HFF-Myc (cell line): ENCODE measurements around the gene SMNDC1.
A peak's percentile ranks its signal among the peaks of the same experiment; 100 is the strongest.

ENCODE experiments used
- DNase-seq: peaks from one replicate; pipeline ENCODE4 v3.0.0-alpha.2; 2011; ENCODE audit warnings: low read depth; ENCODE audit errors: extremely low read depth
- H3K4me3 ChIP-seq: replicated peaks from 2 replicates; pipeline ENCODE4 v1.5.1; 2011; ENCODE audit warnings: low read depth, mild to moderate bottlenecking, control low read depth, low read length
- TF ChIP-seq, protein P1 (sequence below): IDR thresholded peaks from 2 replicates; pipeline ENCODE4 v1.5.1; 2012; ENCODE audit warnings: mild to moderate bottlenecking, low read depth, low read length, control low read depth; ENCODE audit errors: missing control alignments

The SMNDC1 gene

DNA sequence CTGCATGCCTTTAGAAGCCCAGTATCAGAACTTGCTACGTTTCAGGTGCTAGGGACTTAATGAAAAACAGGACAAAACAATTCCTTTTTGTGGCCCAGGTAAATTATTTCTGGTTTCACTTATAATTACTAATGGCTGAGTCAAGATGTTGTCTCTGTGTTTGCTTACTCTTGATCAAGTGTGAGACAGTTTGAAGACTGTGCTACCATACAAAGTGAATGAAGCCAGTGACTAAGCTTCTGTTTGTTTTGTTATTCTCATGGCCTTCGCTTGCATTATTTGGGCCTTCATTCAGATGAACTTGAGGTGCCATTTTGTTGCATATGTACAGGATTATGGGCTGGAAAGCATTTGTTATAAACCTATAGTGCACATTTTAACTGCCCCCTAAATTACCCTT lies 17.9 kb downstream of the SMNDC1 start:
- no peak for DNase-seq
- TF ChIP-seq, protein P1, sequence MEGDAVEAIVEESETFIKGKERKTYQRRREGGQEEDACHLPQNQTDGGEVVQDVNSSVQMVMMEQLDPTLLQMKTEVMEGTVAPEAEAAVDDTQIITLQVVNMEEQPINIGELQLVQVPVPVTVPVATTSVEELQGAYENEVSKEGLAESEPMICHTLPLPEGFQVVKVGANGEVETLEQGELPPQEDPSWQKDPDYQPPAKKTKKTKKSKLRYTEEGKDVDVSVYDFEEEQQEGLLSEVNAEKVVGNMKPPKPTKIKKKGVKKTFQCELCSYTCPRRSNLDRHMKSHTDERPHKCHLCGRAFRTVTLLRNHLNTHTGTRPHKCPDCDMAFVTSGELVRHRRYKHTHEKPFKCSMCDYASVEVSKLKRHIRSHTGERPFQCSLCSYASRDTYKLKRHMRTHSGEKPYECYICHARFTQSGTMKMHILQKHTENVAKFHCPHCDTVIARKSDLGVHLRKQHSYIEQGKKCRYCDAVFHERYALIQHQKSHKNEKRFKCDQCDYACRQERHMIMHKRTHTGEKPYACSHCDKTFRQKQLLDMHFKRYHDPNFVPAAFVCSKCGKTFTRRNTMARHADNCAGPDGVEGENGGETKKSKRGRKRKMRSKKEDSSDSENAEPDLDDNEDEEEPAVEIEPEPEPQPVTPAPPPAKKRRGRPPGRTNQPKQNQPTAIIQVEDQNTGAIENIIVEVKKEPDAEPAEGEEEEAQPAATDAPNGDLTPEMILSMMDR: no peak
- no peak overlapping the region for H3K4me3 ChIP-seq

DNA sequence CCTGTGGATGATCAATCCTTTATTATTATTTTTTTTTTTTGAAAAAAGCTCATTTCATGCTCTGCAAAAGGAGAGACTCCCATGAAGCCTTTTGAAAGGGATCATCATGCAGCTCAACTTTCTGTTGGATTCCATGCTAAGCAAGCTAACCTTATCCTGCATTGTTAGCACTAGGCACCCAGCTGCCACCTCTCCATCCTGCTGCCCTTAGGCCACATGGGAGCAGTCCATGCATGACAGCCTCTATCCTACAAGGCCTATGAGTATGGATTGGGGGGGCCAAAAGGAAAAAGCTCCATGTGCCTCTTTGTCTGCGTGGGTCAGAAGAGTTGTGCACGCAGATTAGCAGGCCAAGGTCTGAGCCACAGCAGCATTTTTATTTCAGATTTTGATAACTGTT lies 19.2 kb downstream of the SMNDC1 start:
- no peak overlapping the region for H3K4me3 ChIP-seq
- TF ChIP-seq, protein P1: no peak
- DNase-seq: no peak

DNA sequence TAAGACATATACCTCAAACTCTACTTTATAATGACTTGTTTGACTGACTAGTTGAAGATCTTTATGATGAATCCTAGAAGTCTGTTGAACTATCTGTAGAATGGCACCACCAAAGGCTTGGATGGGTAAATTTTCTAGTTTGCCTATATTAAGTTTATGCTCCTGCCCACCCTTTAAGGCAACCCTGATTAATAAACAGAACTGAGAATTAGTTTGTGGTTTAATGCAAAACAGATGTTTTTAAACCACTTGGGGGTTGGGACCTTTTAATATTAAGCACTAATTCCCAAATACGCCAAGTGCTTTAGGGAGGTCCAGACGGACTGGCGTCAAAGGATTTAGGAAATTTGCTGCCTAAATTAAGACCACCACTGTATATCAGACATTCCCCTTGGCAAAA lies 20.5 kb downstream of the SMNDC1 start:
- no peak for DNase-seq
- TF ChIP-seq, protein P1: no peak
- no peak overlapping the region for H3K4me3 ChIP-seq

GRCh38 chr10:110279407-110279986 lies 25.2 kb downstream of the SMNDC1 start:
- TF ChIP-seq, protein P1: peak; percentile 66
- DNase-seq: peak; percentile 40
- H3K4me3 ChIP-seq: no peak overlapping the region

GRCh38 chr10:110278562-110279406 lies 25.9 kb downstream of the SMNDC1 start:
- DNase-seq: no peak

GRCh38 chr10:110277591-110277990 lies 27.1 kb downstream of the SMNDC1 start:
- TF ChIP-seq, protein P1: no peak
- no peak for DNase-seq
- H3K4me3 ChIP-seq: no peak overlapping the region

More at GRCh38 chr10:110278562-110279406, 25.9 kb downstream of the SMNDC1 start:
- no peak overlapping the region for H3K4me3 ChIP-seq
- TF ChIP-seq, protein P1: no peak
